ENCODE results near the gene SBNO2. TPM values are rescaled to one million over a fixed set of nuclear protein-coding genes. Genes with fewer than 3 reads are reported as not detected.

SBNO2 gene
- total RNA-seq, 1 experiment from 2014 or later = 46.3 TPM

- Histone ChIP-seq H3K56ac (ENCODE audit: insufficient read length, low read depth, low read length) (no peak overlapping the region), H3T11ph (ENCODE audit: low read length) (no peak overlapping the region), H3K23ac (ENCODE audit: insufficient read length, low read depth, low read length) (no peak overlapping the region), H3K18ac (ENCODE audit: insufficient read length, low read depth, low read length) (no peak overlapping the region), H4K8ac (replicated peaks; ENCODE audit: insufficient read length, low read depth, low read length) (no peak overlapping the region), H3K27ac (ENCODE audit: insufficient read length, low read depth, low read length) (no peak overlapping the region), H2AFZ (ENCODE audit: low read length) (no peak overlapping the region), H4K91ac (ENCODE audit: insufficient read length, low read depth, low read length) (no peak overlapping the region), H2BK12ac (ENCODE audit: insufficient read length, low read depth, low read length) (no peak overlapping the region), H2BK120ac (ENCODE audit: low read depth, low read length, poor library complexity, severe bottlenecking) (no peak overlapping the region), H3K4me1 (ENCODE audit: insufficient read depth, low read length) (no peaks in the 10 kb centered on the region), H2BK20ac (ENCODE audit: low read depth, low read length, poor library complexity, severe bottlenecking) (no peak overlapping the region), H3K23me2 (ENCODE audit: insufficient read length, low read depth, low read length, poor library complexity, severe bottlenecking) (peaks cover 5% of the 10 kb centered on the region), H4K20me1 (ENCODE audit: control insufficient read depth, insufficient read depth, insufficient read length) (no peaks in the 10 kb centered on the region), H3K4ac (ENCODE audit: low read depth, low read length) (no peak overlapping the region), H4K5ac (ENCODE audit: insufficient read length, low read depth, low read length) (no peak overlapping the region), H3K4me2 (ENCODE audit: insufficient read depth, insufficient read length, low read length) (no peak overlapping the region), H3K79me2 (ENCODE audit: insufficient read depth, low read length) (no peaks in the 10 kb centered on the region), H2AK5ac (ENCODE audit: insufficient read length, low read length) (no peak overlapping the region), H3K79me1 (ENCODE audit: insufficient read depth, low read depth, low read length, poor library complexity, severe bottlenecking) (no peaks in the 10 kb centered on the region), H2BK5ac (ENCODE audit: insufficient read length, low read length) (no peak overlapping the region), H2BK15ac (ENCODE audit: low read depth, low read length) (no peak overlapping the region), H3K9ac (ENCODE audit: extremely low read depth, insufficient read length, low read length) (no peak overlapping the region), H3K27me3 (ENCODE audit: insufficient read depth, low read length) (no peaks in the 10 kb centered on the region; the same call in 1 of the 2 replicates), H3K14ac (ENCODE audit: insufficient read depth, low read length) (no peak overlapping the region), H3K9me3 (ENCODE audit: control insufficient read depth, low read depth, low read length) (no peaks in the 10 kb centered on the region)
- no CpG with 5 or more reads among the region's 4 CpGs for WGBS (ENCODE audit: extremely low coverage, insufficient read length, low lambda C conversion rate)
- TF ChIP-seq CTCF (conservative IDR thresholded peaks at IDR 0.05) = no peak
- H3K4me3 Mint-ChIP-seq = no peak overlapping the region; a peak in 1 of 5 replicates
- H3K27ac Mint-ChIP-seq = no peak overlapping the region
- peaks cover 11% of the 10 kb centered on the region for H3K27me3 Mint-ChIP-seq (ENCODE audit: low read depth)
- H3K4me1 Mint-ChIP-seq = peaks cover 4 to 8% of the 10 kb centered on the region in 2 experiments; a peak in 3 of 4 replicates
- no peaks in the 10 kb centered on the region for H3K9me3 Mint-ChIP-seq
- no peak for DNase-seq
- peaks cover 9 to 49% (median 38%) of the 10 kb centered on the region in 3 experiments for H3K36me3 Mint-ChIP-seq (ENCODE audit: insufficient read depth in 1 of 3, low read depth in 3 of 3)
Measured at GRCh38 chr19:1076046-1076386, 98.1 kb downstream of the SBNO2 start.
